Testis (tissue), 3 donors: ENCODE results near the gene DCHS1. TPM values are rescaled to one million over a fixed set of nuclear protein-coding genes. Genes with fewer than 3 reads are reported as not detected.

ENCODE experiments used
- DNase-seq: peaks from one replicate; pipeline ENCODE4 v3.0.0-alpha.2; 2019
- H3K27ac ChIP-seq, 2 donors: fragments of 200-600 bp; sonication (generic); one replicate each; pipeline ENCODE4 v1.5.1; 2019
- H3K27me3 ChIP-seq: fragments of 200-600 bp; sonication (generic); one replicate; pipeline ENCODE4 v1.5.1; 2019
- H3K36me3 ChIP-seq: fragments of 200-600 bp; sonication (generic); one replicate; pipeline ENCODE4 v1.5.1; 2017; ENCODE audit warnings: low read depth; ENCODE audit errors: missing control alignments
- H3K4me1 ChIP-seq: fragments of 200-600 bp; sonication (generic); one replicate; pipeline ENCODE4 v1.5.1; 2019
- H3K4me3 ChIP-seq, 2 donors: fragments of 200-600 bp; sonication (generic); one replicate each; pipeline ENCODE4 v1.5.1; 2017 to 2019
- H3K9me3 ChIP-seq: fragments of 200-600 bp; sonication (generic); one replicate; pipeline ENCODE4 v1.5.1; 2017
- POLR2A ChIP-seq: fragments of 450-650 bp; IDR thresholded peaks from one replicate; pipeline ENCODE4 v1.6.1; 2017; ENCODE audit warnings: antibody characterized with exemption, mild to moderate bottlenecking, moderate library complexity
- WGBS, 2 donors: methylation state at CpG; one replicate each; pipeline ENCODE4 v1.1.5; 2018; 5-methylcytosine and 5-hydroxymethylcytosine counted together
- intact Hi-C: fragments of 100-400 bp; cut with DNase I; formaldehyde crosslinking; loops from one replicate; pipeline ENCODE4 v1.15.1; 2023; ENCODE audit warnings: low total_unique reads
- polyA plus RNA-seq: library from polyadenylated mRNA; stranded (reverse); fragments of 350-450 nt; fragmentation: Illumina TruSeq; extraction: RNeasy Lipid Tissue Mini Kit (QIAGEN cat#74804); gene quantifications from one replicate; pipeline ENCODE4 v1.2.3, GENCODE V29; 2014; ENCODE audit warnings: low read depth, low replicate concordance; ENCODE audit not compliant: insufficient read depth
- total RNA-seq, 2 donors: library from RNA; depleted of rRNA; stranded (reverse); fragments of >200 nt; gene quantifications; one replicate each; pipeline ENCODE4 v1.2.3, GENCODE V29; 2016
- TF ChIP-seq, protein P1 (sequence below), 3 experiments: fragments of 450-650 bp in 2 of 3; fragments of 200-600 bp in 1 of 3; sonication (generic) in 1 of 3; IDR thresholded peaks; one replicate each; pipeline ENCODE4 v1.5.1; 2016 to 2019; ENCODE audit warnings: antibody characterized with exemption in 3 of 3, mild to moderate bottlenecking in 2 of 3, moderate library complexity in 1 of 3

The DCHS1 gene
- total and polyA plus RNA-seq, 3 donors from 2014 or later = 7.1 to 14.2 (median 8.8) TPM

DNA sequence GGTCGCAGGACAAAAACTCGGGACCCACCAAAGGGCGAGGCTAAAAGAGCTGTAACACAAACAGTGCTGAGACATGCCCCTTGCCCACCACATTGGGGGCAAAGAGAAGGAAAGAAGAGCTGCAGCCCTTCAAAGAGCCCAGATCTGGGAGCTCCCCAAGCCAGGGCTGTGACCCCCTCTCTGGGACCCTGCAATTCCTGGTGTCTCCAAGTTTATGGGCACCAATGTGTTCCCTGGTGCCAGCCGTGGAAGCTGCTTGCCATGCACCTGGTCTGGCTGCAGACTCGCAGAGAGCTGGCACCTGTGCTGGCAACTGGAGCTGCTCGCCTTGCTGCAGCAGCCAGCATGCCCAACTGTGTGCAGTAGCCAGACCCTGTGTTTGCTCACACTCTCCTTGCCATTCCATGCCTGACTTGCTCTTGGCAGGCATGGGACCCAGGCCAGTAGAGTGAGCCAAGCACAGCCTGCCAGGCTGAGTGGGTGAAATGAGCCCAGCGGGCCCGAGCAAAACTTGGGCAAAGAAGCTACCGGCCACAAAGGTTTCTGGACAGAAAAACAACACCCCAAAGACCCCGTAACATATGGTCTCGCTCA is 68.2 kb downstream of the DCHS1 start:
- intact Hi-C loops = no loop called here
- Histone ChIP-seq H3K36me3 (no peaks in the 10 kb centered on the region), H3K4me1 (no peaks in the 10 kb centered on the region), H3K9me3 (no peaks in the 10 kb centered on the region), H3K4me3 (no peak overlapping the region), H3K27ac (no peak overlapping the region), H3K27me3 (no peaks in the 10 kb centered on the region)
- TF ChIP-seq, protein P1, sequence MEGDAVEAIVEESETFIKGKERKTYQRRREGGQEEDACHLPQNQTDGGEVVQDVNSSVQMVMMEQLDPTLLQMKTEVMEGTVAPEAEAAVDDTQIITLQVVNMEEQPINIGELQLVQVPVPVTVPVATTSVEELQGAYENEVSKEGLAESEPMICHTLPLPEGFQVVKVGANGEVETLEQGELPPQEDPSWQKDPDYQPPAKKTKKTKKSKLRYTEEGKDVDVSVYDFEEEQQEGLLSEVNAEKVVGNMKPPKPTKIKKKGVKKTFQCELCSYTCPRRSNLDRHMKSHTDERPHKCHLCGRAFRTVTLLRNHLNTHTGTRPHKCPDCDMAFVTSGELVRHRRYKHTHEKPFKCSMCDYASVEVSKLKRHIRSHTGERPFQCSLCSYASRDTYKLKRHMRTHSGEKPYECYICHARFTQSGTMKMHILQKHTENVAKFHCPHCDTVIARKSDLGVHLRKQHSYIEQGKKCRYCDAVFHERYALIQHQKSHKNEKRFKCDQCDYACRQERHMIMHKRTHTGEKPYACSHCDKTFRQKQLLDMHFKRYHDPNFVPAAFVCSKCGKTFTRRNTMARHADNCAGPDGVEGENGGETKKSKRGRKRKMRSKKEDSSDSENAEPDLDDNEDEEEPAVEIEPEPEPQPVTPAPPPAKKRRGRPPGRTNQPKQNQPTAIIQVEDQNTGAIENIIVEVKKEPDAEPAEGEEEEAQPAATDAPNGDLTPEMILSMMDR (IDR thresholded peaks at IDR 0.05) = no peak
- no peak for TF ChIP-seq POLR2A
- WGBS, 2 donors = 93 to 96% methylated on average over 10 to 11 of the region's 11 CpGs
- DNase-seq = no peak

DNA sequence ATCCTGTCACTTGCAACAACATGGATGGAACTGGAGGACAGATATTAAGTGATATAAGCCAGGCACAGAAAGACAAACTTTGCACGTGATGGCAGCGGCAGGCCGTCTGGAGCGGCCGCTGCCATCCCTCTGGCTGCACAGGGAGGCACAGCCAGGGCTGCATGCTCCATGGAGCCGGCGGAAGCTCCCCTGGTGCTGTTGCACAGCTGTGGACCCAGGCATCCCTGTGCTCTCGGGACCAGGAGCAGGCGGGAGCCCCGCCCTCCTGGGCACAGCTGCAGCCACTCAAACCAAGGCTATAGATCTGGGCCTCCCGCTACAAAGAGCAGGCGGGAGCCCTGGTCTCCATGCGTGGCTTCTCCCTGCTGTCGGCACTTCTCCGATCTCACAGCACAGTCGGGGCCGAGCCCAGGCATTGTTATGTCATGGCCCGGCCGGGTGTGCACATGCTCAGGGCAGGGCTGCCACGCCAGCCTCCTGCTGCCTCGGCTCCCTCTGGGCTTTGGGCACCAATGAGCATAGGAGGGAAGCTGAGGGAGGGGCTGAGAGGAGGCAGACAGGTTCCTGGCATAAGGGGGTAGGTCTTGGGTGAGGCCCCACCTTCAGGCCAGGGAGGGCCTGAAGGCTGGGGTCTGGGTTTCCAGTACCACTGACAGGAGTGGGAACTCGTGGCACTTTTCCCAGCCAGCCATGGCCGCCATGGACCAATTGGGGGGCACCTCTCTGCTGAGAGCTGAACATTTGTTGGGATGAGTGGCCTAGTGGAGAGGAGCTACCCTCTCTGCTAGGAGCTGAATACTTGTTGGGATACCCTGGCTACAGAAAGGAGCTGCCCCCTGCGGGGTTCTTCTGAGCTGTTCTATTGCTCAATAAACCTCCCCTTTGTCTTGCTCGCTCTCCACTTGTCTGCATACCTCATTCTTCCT is 68.9 kb downstream of the DCHS1 start:
- DNase-seq = no peak
- intact Hi-C loops = no loop called here
- Histone ChIP-seq H3K4me3 (no peak overlapping the region), H3K4me1 (no peaks in the 10 kb centered on the region), H3K27ac (no peak overlapping the region), H3K9me3 (no peaks in the 10 kb centered on the region), H3K36me3 (no peaks in the 10 kb centered on the region), H3K27me3 (no peaks in the 10 kb centered on the region)
- WGBS, 2 donors = 67 to 74% methylated on average over 7 to 25 of the region's 25 CpGs
- TF ChIP-seq, protein P1 (IDR thresholded peaks at IDR 0.05) = no peak
- no peak for TF ChIP-seq POLR2A

DNA sequence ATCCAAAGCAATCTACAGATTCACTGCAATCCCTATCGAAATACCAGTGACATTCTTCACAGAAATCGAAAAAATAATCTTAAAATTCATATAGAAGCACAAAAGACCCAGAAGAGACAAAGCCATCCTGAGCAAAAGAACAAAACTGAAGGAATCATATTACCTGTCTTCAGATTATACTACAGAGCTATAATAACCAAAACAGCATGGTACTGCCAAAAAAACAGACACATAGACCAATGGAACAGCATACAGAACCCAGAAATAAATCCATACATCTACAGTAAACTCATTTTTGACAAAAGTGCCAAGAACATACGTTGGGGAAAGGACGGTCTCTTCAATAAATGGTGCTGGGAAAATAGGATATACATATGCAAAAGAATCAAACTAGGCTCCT is 71.1 kb downstream of the DCHS1 start:
- DNase-seq = no peak
- H3K9me3 ChIP-seq = no peaks in the 10 kb centered on the region
- no peak for TF ChIP-seq POLR2A
- TF ChIP-seq, protein P1 (IDR thresholded peaks at IDR 0.05) = no peak
- H3K36me3 ChIP-seq = no peaks in the 10 kb centered on the region
- no peaks in the 10 kb centered on the region for H3K27me3 ChIP-seq
- no peak overlapping the region for H3K27ac ChIP-seq
- intact Hi-C loops = no loop called here
- WGBS, 2 donors = 94 to 95% methylated on average over 4 of the region's 4 CpGs
- no peaks in the 10 kb centered on the region for H3K4me1 ChIP-seq
- no peak overlapping the region for H3K4me3 ChIP-seq

DNA sequence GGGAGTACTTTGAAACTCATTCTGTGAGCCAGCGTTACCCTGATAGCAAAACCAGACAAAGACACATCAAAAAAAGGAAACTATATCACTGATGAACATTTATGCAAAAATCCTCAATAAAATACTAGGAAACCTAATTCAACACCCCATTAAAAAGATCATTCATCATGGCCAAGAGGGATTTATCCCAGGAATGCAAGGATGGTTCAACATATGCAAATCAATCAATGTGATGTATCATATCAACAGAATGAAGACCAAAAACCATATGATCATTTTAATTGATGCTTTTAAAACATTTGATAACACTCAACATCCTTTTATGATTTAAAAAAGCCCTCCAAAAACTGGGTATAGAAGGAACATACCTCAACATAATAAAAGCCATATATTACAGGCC is 72.0 kb downstream of the DCHS1 start:
- DNase-seq = no peak
- Histone ChIP-seq H3K36me3 (no peaks in the 10 kb centered on the region), H3K4me3 (no peak overlapping the region), H3K27me3 (no peaks in the 10 kb centered on the region), H3K4me1 (no peaks in the 10 kb centered on the region), H3K9me3 (no peaks in the 10 kb centered on the region), H3K27ac (no peak overlapping the region)
- no peak for TF ChIP-seq POLR2A
- TF ChIP-seq, protein P1 (IDR thresholded peaks at IDR 0.05) = no peak
- intact Hi-C loops = no loop called here
- 95 to 98% methylated on average over 1 of the region's 1 CpG for WGBS, 2 donors
